Peyer's patch (tissue), 4 donors: ENCODE measurements around the gene CLRN1. TPM values are rescaled to one million over a fixed set of nuclear protein-coding genes. Genes with fewer than 3 reads are reported as not detected.

Experiments
- DNase-seq, 3 donors: peaks; one replicate each; pipeline ENCODE4 v3.0.0-alpha.2; 2017 to 2019
- H3K27ac ChIP-seq, 4 donors: fragments of 200-600 bp; sonication (generic); one replicate each; pipeline ENCODE4 v1.5.1; 2016 to 2019
- H3K27me3 ChIP-seq, 2 donors: fragments of 200-600 bp; sonication (generic); one replicate each; pipeline ENCODE4 v1.5.1; 2019
- H3K36me3 ChIP-seq, 3 donors: fragments of 200-600 bp; sonication (generic); one replicate each; pipeline ENCODE4 v1.5.1; 2016 to 2019
- H3K4me1 ChIP-seq, 4 donors: fragments of 200-600 bp; sonication (generic); one replicate each; pipeline ENCODE4 v1.5.1; 2016 to 2019
- H3K4me3 ChIP-seq, 4 donors: fragments of 200-600 bp; sonication (generic); 1 replicate in 3 of 4; 2 replicates in 1 of 4; pipeline ENCODE4 v1.5.1; 2016 to 2019; ENCODE audit warnings: mild to moderate bottlenecking in 1 of 4
- H3K9me3 ChIP-seq, 4 donors: fragments of 200-600 bp; sonication (generic); one replicate each; pipeline ENCODE4 v1.5.1; 2016 to 2019; ENCODE audit warnings: mild to moderate bottlenecking in 1 of 4
- CTCF ChIP-seq, 6 experiments: fragments of 450-650 bp in 4 of 6; fragments of 200-600 bp in 2 of 6; sonication (generic) in 1 of 6; IDR thresholded peaks; one replicate each; pipeline ENCODE4 v1.5.1; 2017 to 2019; ENCODE audit warnings: antibody characterized with exemption in 6 of 6, mild to moderate bottlenecking in 3 of 6, moderate library complexity in 1 of 6
- POLR2A ChIP-seq, 2 donors: fragments of 450-650 bp; IDR thresholded peaks; one replicate each; pipeline ENCODE4 v1.5.1; 2017; ENCODE audit warnings: antibody characterized with exemption in 2 of 2, mild to moderate bottlenecking in 2 of 2, moderate library complexity in 2 of 2
- total RNA-seq, 4 donors: library from RNA; depleted of rRNA; stranded (reverse); fragments of >200 nt; gene quantifications; one replicate each; pipeline ENCODE4 v1.1.0, GENCODE V29; 2016

Gene CLRN1
- total RNA-seq, 4 donors from 2014 or later: not detected

DNA sequence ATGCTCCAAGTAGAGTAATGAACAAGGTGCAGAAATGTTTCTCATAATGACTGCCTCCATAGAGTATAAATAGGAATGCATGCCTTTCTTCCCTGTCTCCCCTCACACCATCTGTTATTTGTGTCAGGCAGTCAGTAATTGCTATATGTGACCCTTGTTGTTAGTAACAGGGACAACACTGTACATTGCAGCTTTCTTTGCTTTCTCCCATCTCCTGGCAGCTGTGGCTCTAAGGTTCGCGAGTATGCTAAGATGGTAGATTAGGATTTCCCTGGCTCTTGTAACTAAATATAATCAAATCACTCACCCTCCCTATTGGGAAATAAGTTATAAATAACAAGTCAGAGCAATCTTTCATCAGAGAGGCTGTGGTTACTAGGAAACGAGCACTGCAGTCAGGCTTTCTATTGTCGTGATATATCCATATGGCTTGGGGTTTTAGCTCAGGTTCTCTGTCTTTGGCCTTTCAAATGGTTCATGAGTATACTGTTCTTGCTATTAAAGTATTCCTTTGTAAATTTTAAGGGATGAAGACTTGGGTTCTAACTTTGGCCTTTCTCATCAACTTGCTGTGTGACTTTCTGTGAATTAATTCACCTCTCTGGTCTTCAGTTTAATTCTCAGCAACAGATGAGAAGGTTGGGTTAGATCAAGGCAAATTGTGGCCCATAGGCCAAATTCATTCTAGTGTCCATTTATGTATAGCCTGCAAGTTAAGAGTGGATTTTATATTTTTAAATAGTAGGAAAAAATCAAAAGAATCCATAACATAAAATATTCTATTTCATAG is 59.2 kb downstream of the CLRN1 start:
- no peak overlapping the region for H3K4me3 ChIP-seq
- no peaks in the 10 kb centered on the region for H3K27me3 ChIP-seq
- no peaks in the 10 kb centered on the region for H3K9me3 ChIP-seq
- no peak for TF ChIP-seq POLR2A (IDR thresholded peaks at IDR 0.05)
- no peak for TF ChIP-seq CTCF (IDR thresholded peaks at IDR 0.05)
- no peaks in the 10 kb centered on the region for H3K4me1 ChIP-seq
- no peak for DNase-seq
- H3K36me3 ChIP-seq: no peaks in the 10 kb centered on the region
- no peak overlapping the region for H3K27ac ChIP-seq

GRCh38 chr3:150912501-150912900 is 60.0 kb downstream of the CLRN1 start:
- no peak for TF ChIP-seq POLR2A (IDR thresholded peaks at IDR 0.05)
- TF ChIP-seq CTCF (IDR thresholded peaks at IDR 0.05): no peak

GRCh38 chr3:150911771-150912170 is 60.8 kb downstream of the CLRN1 start:
- H3K27ac ChIP-seq: no peak overlapping the region
- no peak for DNase-seq

More at GRCh38 chr3:150912501-150912900, 60.0 kb downstream of the CLRN1 start:
- H3K27me3 ChIP-seq: no peaks in the 10 kb centered on the region
- no peaks in the 10 kb centered on the region for H3K9me3 ChIP-seq
- no peak overlapping the region for H3K27ac ChIP-seq
- H3K36me3 ChIP-seq: no peaks in the 10 kb centered on the region
- DNase-seq: no peak
- no peaks in the 10 kb centered on the region for H3K4me1 ChIP-seq
- H3K4me3 ChIP-seq: no peak overlapping the region

GRCh38 chr3:150906461-150906860 is 66.1 kb downstream of the CLRN1 start:
- Histone ChIP-seq H3K27ac (no peak overlapping the region), H3K4me3 (no peak overlapping the region), H3K9me3 (no peaks in the 10 kb centered on the region), H3K4me1 (no peaks in the 10 kb centered on the region), H3K36me3 (no peaks in the 10 kb centered on the region), H3K27me3 (no peaks in the 10 kb centered on the region)
- DNase-seq: no peak
- TF ChIP-seq CTCF (IDR thresholded peaks at IDR 0.05) (no peak), POLR2A (IDR thresholded peaks at IDR 0.05) (no peak)

More at GRCh38 chr3:150911771-150912170, 60.8 kb downstream of the CLRN1 start:
- Histone ChIP-seq H3K4me1 (no peaks in the 10 kb centered on the region), H3K4me3 (no peak overlapping the region), H3K9me3 (no peaks in the 10 kb centered on the region), H3K27me3 (no peaks in the 10 kb centered on the region), H3K36me3 (no peaks in the 10 kb centered on the region)
- TF ChIP-seq CTCF (IDR thresholded peaks at IDR 0.05) (no peak), POLR2A (IDR thresholded peaks at IDR 0.05) (no peak)

GRCh38 chr3:150905746-150906145 is 66.8 kb downstream of the CLRN1 start:
- H3K4me3 ChIP-seq: no peak overlapping the region
- H3K36me3 ChIP-seq: no peaks in the 10 kb centered on the region
- no peak for DNase-seq
- H3K27me3 ChIP-seq: no peaks in the 10 kb centered on the region
- H3K9me3 ChIP-seq: no peaks in the 10 kb centered on the region
- H3K4me1 ChIP-seq: no peaks in the 10 kb centered on the region
- TF ChIP-seq CTCF (IDR thresholded peaks at IDR 0.05) (no peak), POLR2A (IDR thresholded peaks at IDR 0.05) (no peak)
- no peak overlapping the region for H3K27ac ChIP-seq
